KBM-7 (cell line): ENCODE data around the gene ANKMY2.

ENCODE experiments used
- DNase-seq: peaks from one replicate; pipeline ENCODE4 v3.0.0-alpha.2; 2015
- in situ Hi-C: fragments of 300-500 bp; cut with MboI; formaldehyde crosslinking; loops from 2 replicates; pipeline ENCODE4 v1.14.3; 2020; ENCODE audit warnings: low sequenced_read_pairs, low pct_unique_long_range_greater_than_20kb, mixed read lengths

ANKMY2 gene

DNA sequence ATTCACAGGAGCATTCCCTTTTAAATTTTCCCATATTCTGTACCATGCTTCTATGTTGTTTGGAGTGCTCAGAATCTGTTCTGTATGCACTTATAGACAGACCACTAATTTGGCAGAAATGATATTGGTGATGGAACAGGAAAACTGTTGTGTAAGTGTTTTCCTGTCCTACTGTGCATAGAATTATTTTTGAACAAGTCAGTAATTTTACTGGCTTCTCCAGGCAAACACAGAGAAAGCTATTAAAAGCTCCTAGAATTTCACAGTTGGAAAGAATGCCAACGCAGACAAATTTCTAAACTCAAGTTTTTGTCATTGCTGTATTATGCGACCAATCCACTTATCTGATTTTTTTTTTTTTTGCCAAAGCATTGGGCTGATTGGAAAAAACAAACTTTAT lies 55.7 kb downstream of the ANKMY2 start:
- in situ Hi-C loops, result no loop called here
- DNase-seq, result no peak

- no peak for DNase-seq
- in situ Hi-C loops, result no loop called here
Observed at GRCh38 chr7:16587790-16588189, 57.8 kb downstream of the ANKMY2 start.

- DNase-seq, result no peak
- in situ Hi-C loops, result no loop called here
Observed at GRCh38 chr7:16587129-16587528, 58.4 kb downstream of the ANKMY2 start.

GRCh38 chr7:16586081-16586874 lies 59.3 kb downstream of the ANKMY2 start:
- in situ Hi-C loops, result no loop called here
- DNase-seq, result no peak

- DNase-seq, result no peak
- in situ Hi-C loops, result no loop called here
Observed at GRCh38 chr7:16585540-16585939, 60.0 kb downstream of the ANKMY2 start.

DNA sequence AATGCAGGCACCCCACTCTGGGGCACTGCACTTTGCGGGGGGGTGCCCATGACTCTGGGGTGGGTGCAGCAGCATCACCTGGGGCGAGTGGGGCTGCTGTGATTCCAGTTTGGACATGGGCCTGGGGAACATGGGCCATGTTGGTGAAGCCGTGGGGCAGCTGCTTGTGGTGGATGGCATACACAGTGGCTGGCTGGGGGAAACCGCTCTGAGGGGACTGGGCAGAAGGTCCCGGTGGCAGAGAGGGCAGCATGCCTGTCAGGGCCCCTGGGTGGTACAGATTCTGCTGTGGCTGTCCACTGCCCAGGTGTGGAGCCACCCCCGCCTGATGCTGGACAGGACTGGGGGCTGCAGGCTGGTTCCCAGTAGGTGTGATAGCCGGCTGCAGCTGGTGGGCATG lies 61.7 kb downstream of the ANKMY2 start:
- no peak for DNase-seq
- in situ Hi-C loops, result no loop called here

- in situ Hi-C loops, result no loop called here
- no peak for DNase-seq
Observed at GRCh38 chr7:16581286-16581685, 64.3 kb downstream of the ANKMY2 start.

- in situ Hi-C loops, result no loop called here
- DNase-seq, result no peak
Observed at GRCh38 chr7:16579216-16579615, 66.3 kb downstream of the ANKMY2 start.

DNA sequence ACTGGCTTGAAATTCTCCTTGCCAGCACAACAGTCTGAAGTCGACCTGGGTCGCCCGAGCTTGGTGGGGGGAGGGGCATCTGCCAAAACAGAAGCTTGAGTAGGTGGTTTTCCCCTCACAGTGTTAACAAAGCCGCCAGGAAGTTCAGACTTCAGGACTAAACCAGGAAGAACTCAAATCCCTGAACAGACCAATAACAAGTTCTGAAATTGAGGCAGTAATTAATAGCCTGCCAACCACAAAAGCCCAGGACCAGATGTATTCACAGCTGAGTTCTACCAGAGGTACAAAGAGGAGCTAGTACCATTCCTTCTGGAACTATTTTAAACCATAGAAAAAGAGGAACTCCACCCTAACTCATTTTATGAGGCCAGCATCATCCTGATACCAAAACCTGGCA lies 73.6 kb downstream of the ANKMY2 start:
- DNase-seq, result peak; percentile 45
- in situ Hi-C loops, result loop anchor here (25.0 kb wide), 1 partner anchor 485 kb away; no protein-coding TSS in a partner anchor

- in situ Hi-C loops, result loop anchor here (25.0 kb wide), 1 partner anchor 478 kb away; no protein-coding TSS in a partner anchor
- peak; percentile 71 for DNase-seq
Observed at GRCh38 chr7:16564909-16565426, 80.6 kb downstream of the ANKMY2 start.

DNA sequence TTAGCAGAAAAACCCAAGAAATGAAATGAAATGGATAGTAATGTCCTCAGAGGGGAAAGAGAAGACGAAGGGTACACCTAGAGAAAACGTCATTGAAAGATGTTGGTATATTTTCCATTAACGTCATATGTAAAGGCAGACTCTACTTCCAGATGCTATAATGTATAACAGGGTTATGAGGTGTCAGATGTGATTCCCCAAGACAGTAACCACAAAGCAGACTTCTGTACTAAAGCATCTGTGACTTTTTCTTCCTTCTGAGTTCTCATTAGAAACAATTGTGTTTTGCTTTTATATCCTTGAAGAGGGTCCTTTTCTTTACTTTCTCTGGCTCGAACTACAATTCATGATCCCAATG lies 81.6 kb downstream of the ANKMY2 start:
- in situ Hi-C loops, result loop anchor here (25.0 kb wide), 1 partner anchor 477 kb away; no protein-coding TSS in a partner anchor
- DNase-seq, result no peak

DNA sequence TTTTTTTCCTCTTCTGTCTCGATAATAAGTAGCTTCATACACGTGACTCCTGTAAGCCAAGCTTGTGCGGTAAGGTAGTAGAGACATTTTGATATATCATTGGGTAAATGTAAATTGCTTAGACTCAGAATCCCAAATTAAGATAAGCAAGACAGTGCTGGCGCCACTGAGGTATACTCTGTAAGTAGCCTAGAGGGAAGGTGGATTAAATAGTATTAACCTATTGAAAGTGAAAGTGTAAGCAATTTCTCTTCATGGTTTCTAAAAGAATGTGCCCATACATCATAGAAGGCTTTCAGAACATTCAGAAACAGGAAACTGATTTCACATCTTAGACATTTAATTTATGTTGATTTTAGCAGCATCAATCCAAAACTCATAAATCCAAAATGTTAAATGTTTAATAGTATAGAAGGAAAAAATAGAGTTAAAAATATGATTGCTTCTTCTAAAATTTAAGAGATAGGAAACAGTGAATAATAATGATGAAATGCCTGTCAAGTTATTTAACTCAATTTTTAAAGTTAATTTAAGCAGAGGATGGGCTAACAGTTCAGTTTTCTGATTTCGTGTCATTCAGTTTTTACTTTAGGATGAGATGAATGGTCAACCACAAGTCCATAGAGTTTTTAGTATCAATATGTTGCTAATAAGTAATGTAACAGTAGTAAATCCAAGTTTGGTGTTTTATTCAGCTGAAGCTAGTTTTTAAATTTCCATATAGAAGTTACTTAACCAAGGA lies 82.1 kb downstream of the ANKMY2 start:
- in situ Hi-C loops, result loop anchor here (25.0 kb wide), 1 partner anchor 476 kb away; no protein-coding TSS in a partner anchor
- no peak for DNase-seq

DNA sequence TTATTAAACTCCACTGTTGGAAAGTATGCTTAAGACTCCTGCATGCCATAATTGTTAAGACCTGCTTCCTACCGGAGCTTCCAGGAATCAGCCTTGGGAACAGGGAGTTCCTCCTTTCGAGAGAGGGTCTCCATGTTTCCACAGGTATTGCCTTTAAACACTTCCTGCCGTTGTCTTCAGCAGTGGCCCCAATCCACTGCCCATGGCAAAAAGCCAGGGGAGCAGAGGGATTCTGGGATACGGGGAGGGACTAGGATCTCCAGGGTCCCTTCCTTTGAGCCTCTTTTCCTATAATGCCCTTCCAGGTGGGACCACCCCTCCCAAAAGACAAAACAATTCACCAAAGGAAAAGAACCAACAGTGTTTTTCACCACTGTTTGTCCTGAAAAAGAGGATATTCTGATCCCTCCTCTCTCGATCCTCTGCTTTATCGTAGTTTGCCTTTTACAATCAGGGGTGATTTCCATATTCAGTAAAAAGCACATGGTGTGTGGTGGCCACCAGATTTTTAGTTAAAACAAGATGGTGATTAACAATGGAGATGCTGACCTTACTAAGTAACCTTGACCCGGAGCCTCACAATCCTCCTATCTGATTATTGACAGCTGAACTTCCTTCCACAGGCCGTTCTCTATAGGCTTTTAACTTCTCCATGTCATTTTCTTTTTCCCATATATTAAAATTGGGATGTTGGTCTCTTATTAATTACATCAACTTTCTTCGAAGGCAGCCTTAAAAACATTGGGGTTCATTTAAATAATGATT lies 82.9 kb downstream of the ANKMY2 start:
- in situ Hi-C loops, result loop anchor here (25.0 kb wide), 1 partner anchor 475 kb away; no protein-coding TSS in a partner anchor
- no peak for DNase-seq

DNA sequence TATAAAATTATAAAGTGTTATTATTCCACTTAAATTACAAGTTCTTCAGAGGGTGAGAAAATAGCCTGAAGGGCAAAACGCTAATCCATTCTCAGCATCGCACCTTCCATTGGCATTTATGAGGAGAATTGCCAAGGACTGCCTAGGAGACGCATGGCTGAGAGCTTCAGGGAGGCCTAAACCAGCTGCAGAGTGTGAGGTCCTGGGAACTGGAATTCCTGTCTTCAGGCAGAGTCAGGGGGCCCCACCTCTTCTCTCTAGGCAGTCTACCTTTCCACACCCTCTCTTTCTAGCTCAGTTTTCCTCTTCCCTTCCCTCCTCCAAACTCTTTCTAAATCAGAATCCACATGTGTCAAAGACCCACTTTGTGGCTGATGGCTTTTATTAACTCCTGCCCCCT lies 83.6 kb downstream of the ANKMY2 start:
- in situ Hi-C loops, result loop anchor here (25.0 kb wide), 1 partner anchor 475 kb away; no protein-coding TSS in a partner anchor
- DNase-seq, result no peak

DNA sequence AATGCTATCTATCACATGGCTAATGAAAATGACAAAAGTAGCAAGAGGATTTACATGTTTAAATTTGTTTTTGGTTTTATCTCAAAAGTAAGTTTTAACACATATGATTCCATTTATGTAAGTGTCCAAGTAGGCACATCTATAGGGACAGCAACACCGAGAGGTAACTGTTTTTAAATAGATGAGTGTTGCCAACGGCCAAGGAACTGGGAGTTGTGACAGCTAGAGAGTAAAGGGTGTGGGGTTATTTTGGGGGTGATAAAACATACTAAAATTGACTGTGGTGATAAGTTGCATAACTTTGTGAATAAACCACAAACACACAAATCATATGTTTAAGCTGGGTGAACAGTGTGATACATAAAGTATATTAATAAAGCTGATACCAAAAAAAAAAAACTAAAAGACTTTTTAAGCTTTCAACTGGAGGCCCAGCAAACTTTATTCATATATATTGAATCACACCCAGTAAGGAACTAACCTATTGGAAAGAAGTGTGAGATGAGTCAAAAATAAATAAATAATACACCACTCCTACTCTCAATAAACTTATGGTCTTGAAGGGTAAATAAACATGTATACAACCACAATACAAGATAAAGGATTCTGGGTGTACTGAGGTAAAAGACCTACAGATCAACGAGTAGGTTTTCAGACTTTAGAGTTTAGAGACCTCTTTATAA lies 85.9 kb downstream of the ANKMY2 start:
- DNase-seq, result no peak
- in situ Hi-C loops, result loop anchor here (25.0 kb wide), 1 partner anchor 472 kb away; no protein-coding TSS in a partner anchor

GRCh38 chr7:16558761-16559302 lies 86.7 kb downstream of the ANKMY2 start:
- DNase-seq, result no peak
- in situ Hi-C loops, result loop anchor here (25.0 kb wide), 1 partner anchor 472 kb away; no protein-coding TSS in a partner anchor

- no peak for DNase-seq
Observed at GRCh38 chr7:16556359-16556758, 89.2 kb downstream of the ANKMY2 start.

GRCh38 chr7:16554518-16555236 lies 90.9 kb downstream of the ANKMY2 start:
- no peak for DNase-seq
- in situ Hi-C loops, result loop anchor here (25.0 kb wide), 1 partner anchor 467 kb away; no protein-coding TSS in a partner anchor

More at GRCh38 chr7:16556359-16556758, 89.2 kb downstream of the ANKMY2 start:
- in situ Hi-C loops, result loop anchor here (25.0 kb wide), 1 partner anchor 469 kb away; no protein-coding TSS in a partner anchor
